Measurements from ENCODE around the gene HADHA.

Gene HADHA

GRCh38 chr2:26148501-26148900 is 95.9 kb downstream of the HADHA start:
- H3K27me3 ChIP-seq (ENCODE audit: control insufficient read depth, insufficient read depth, low read length) = peaks cover 11% of the 10 kb centered on the region
- H3K9me3 ChIP-seq (replicated peaks; ENCODE audit: low read length) = no peaks in the 10 kb centered on the region
- no peak overlapping the region for H3K4me3 ChIP-seq (ENCODE audit: low read length)
- no peaks in the 10 kb centered on the region for H3K4me1 ChIP-seq (ENCODE audit: control insufficient read depth, insufficient read depth, low read length)
- no peaks in the 10 kb centered on the region for H3K36me3 ChIP-seq (ENCODE audit: insufficient read depth, low read length)
- H3K9ac ChIP-seq (ENCODE audit: low read depth, low read length) = no peak overlapping the region
- no peak overlapping the region for H3K4me2 ChIP-seq (ENCODE audit: low read length)

- peaks cover 2% of the 10 kb centered on the region for H3K27me3 ChIP-seq (ENCODE audit: control insufficient read depth, insufficient read depth, low read length)
- no peaks in the 10 kb centered on the region for H3K9me3 ChIP-seq (replicated peaks; ENCODE audit: low read length)
- peak overlapping the region; percentile 47 for H3K4me2 ChIP-seq (ENCODE audit: low read length)
- H3K36me3 ChIP-seq (ENCODE audit: insufficient read depth, low read length) = no peaks in the 10 kb centered on the region
- H3K9ac ChIP-seq (ENCODE audit: low read depth, low read length) = no peak overlapping the region
- no peaks in the 10 kb centered on the region for H3K4me1 ChIP-seq (ENCODE audit: control insufficient read depth, insufficient read depth, low read length)
- H3K4me3 ChIP-seq (ENCODE audit: low read length) = no peak overlapping the region
Observed at GRCh38 chr2:26144953-26145680, 99.3 kb downstream of the HADHA start.

- no peaks in the 10 kb centered on the region for H3K36me3 ChIP-seq (ENCODE audit: insufficient read depth, low read length)
- no peak overlapping the region for H3K4me3 ChIP-seq (ENCODE audit: low read length)
- H3K4me2 ChIP-seq (ENCODE audit: low read length) = no peak overlapping the region
- no peak overlapping the region for H3K9ac ChIP-seq (ENCODE audit: low read depth, low read length)
- no peaks in the 10 kb centered on the region for H3K27me3 ChIP-seq (ENCODE audit: control insufficient read depth, insufficient read depth, low read length)
- no peaks in the 10 kb centered on the region for H3K4me1 ChIP-seq (ENCODE audit: control insufficient read depth, insufficient read depth, low read length)
- no peaks in the 10 kb centered on the region for H3K9me3 ChIP-seq (replicated peaks; ENCODE audit: low read length)
Observed at GRCh38 chr2:26144031-26144430, 100.4 kb downstream of the HADHA start.

- Histone ChIP-seq H3K9me3 (replicated peaks; ENCODE audit: low read length) (no peaks in the 10 kb centered on the region), H3K4me2 (ENCODE audit: low read length) (no peak overlapping the region), H3K4me1 (ENCODE audit: control insufficient read depth, insufficient read depth, low read length) (no peaks in the 10 kb centered on the region), H3K27me3 (ENCODE audit: control insufficient read depth, insufficient read depth, low read length) (no peaks in the 10 kb centered on the region), H3K4me3 (ENCODE audit: low read length) (no peak overlapping the region), H3K9ac (ENCODE audit: low read depth, low read length) (no peak overlapping the region), H3K36me3 (ENCODE audit: insufficient read depth, low read length) (peaks cover 6% of the 10 kb centered on the region)
Observed at GRCh38 chr2:26141145-26141769, 103.2 kb downstream of the HADHA start.

All from skeletal muscle satellite cell (primary cell).